NCI-H2171 (cell line): ENCODE measurements around the gene CBFA2T2.
"Not testable (repeated sequence)": the region's sequence is repeated elsewhere in the genome, so short reads cannot be mapped to it uniquely, and the experiment has no call there.

ENCODE experiments used
- DNase-seq: peaks from one replicate; lab custom pipeline; 2025; lab: John Stamatoyannopoulos, UW

CBFA2T2 gene

GRCh38 chr20:33697129-33697528, 207.2 kb downstream of the CBFA2T2 start:
- no peak for DNase-seq

DNA sequence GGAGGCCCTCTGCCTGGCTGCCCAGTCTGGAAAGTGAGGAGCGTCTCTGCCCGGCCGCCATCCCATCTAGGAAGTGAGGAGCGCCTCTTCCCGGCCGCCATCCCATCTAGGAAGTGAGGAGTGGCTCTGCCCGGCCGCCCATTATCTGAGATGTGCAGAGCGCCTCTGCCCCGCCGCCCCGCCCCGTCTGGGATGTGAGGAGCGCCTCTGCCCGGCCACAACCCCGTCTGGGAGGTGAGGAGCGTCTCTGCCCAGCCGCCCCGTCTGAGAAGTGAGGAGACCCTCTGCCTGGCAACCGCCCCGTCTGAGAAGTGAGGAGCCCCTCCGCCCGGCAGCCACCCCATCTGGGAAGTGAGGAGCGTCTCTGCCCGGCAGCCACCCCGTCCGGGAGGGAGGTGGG, 209.1 kb downstream of the CBFA2T2 start:
- DNase-seq = not testable (repeated sequence)
